GM12878 (cell line): ENCODE results near the gene DNASE1L3. TPM values are rescaled to one million over a fixed set of nuclear protein-coding genes. Genes with fewer than 3 reads are reported as not detected.

Experiments
- ASH2L ChIP-seq: fragments of 300-600, 200-600 bp; sonication (generic); IDR thresholded peaks from 2 replicates; pipeline ENCODE4 v1.6.1; 2017; ENCODE audit warnings: low read depth, mild to moderate bottlenecking, borderline replicate concordance
- BACH1 ChIP-seq: fragments of 450-650 bp; IDR thresholded peaks from 2 replicates; pipeline ENCODE4 v1.6.1; 2017; ENCODE audit warnings: mild to moderate bottlenecking, borderline replicate concordance
- CHD1 ChIP-seq: IDR thresholded peaks from 2 replicates; pipeline ENCODE4 v1.6.1; 2012; ENCODE audit warnings: low read depth, low read length, improper control_type of control experiment
- CHD2 ChIP-seq: IDR thresholded peaks from 2 replicates; pipeline ENCODE4 v1.6.1; 2011; ENCODE audit warnings: low read depth, low read length, improper control_type of control experiment, borderline replicate concordance
- CREB1 ChIP-seq: IDR thresholded peaks from 2 replicates; pipeline ENCODE4 v1.6.1; 2012; ENCODE audit warnings: low read depth, mild to moderate bottlenecking, inconsistent platforms
- EP300 ChIP-seq, 2 experiments: fragments of 150-350 bp in 1 of 2; IDR thresholded peaks; 2 replicates each; pipeline ENCODE4 v1.6.1; 2011 to 2012; ENCODE audit warnings: low read depth in 2 of 2, low read length in 2 of 2, borderline replicate concordance in 1 of 2, improper control_type of control experiment in 1 of 2, inconsistent platforms in 1 of 2; ENCODE audit not compliant: control insufficient read depth in 1 of 2
- ETV6 ChIP-seq, 2 experiments: fragments of 450-650 bp in 1 of 2; IDR thresholded peaks in 1 of 2; conservative IDR thresholded peaks in 1 of 2; 2 replicates each; pipeline ENCODE4 v1.6.1; 2014; ENCODE audit warnings: antibody characterized with exemption in 1 of 2, borderline replicate concordance in 1 of 2, low read depth in 1 of 2, mild to moderate bottlenecking in 1 of 2, moderate library complexity in 1 of 2
- FOXM1 ChIP-seq: IDR thresholded peaks from 2 replicates; pipeline ENCODE4 v1.6.1; 2012; ENCODE audit warnings: low read depth, mild to moderate bottlenecking, inconsistent platforms, low read length, moderate library complexity
- GATAD2B ChIP-seq: fragments of 450-650 bp; conservative IDR thresholded peaks from 2 replicates; pipeline ENCODE4 v1.6.1; 2017; ENCODE audit warnings: low read depth, mild to moderate bottlenecking, moderate library complexity
- IKZF1 ChIP-seq: fragments of 450-650 bp; conservative IDR thresholded peaks from 2 replicates; pipeline ENCODE4 v1.6.1; 2017; ENCODE audit warnings: antibody characterized with exemption, mild to moderate bottlenecking
- IRF4 ChIP-seq: IDR thresholded peaks from 2 replicates; pipeline ENCODE4 v1.6.1; 2011; ENCODE audit warnings: low read depth, low read length
- KDM1A ChIP-seq: fragments of 200-600 bp; sonication (generic); IDR thresholded peaks from 2 replicates; pipeline ENCODE4 v1.6.1; 2016; ENCODE audit warnings: borderline replicate concordance
- MYB ChIP-seq: fragments of 150-350 bp; IDR thresholded peaks from 2 replicates; pipeline ENCODE4 v1.6.1; 2014; ENCODE audit warnings: mild to moderate bottlenecking, low read depth, low read length, borderline replicate concordance
- RB1 ChIP-seq: fragments of 450-650 bp; formaldehyde crosslinking; IDR thresholded peaks from 2 replicates; pipeline ENCODE4 v1.6.1; 2017; ENCODE audit warnings: mild to moderate bottlenecking, borderline replicate concordance
- YBX1 ChIP-seq: fragments of 450-650 bp; IDR thresholded peaks from 2 replicates; pipeline ENCODE4 v1.6.1; 2016; ENCODE audit warnings: antibody characterized with exemption
- ZNF217 ChIP-seq: fragments of 450-650 bp; IDR thresholded peaks from 2 replicates; pipeline ENCODE4 v1.6.1; 2017; ENCODE audit warnings: antibody characterized with exemption, mild to moderate bottlenecking
- ZNF384 ChIP-seq: IDR thresholded peaks from 2 replicates; pipeline ENCODE4 v1.6.1; 2012; ENCODE audit warnings: low read depth, mild to moderate bottlenecking, low read length, improper control_type of control experiment, borderline replicate concordance
- polyA plus RNA-seq, 11 experiments: library from polyadenylated mRNA; depleted of rRNA in 4 of 11; unstranded in 6 of 11; stranded (reverse) in 5 of 11; fragments of >200 nt; fragmentation: Nextera tagmentation in 4 of 11; fragmentation: Illumina TruSeq in 1 of 11; extraction: Ambion mirVana in 4 of 11; extraction: Trizol in 1 of 11; gene quantifications; 1 replicate in 1 of 11; 2 replicates in 10 of 11; pipeline versions ENCODE4 v1.2.1 to v1.2.3, GENCODE V29; 2011 to 2016; ENCODE audit warnings: inconsistent platforms in 2 of 11, missing spikeins in 2 of 11, low read depth in 1 of 11
- total RNA-seq, 4 experiments: library from RNA; depleted of rRNA in 3 of 4; stranded (reverse); fragments of >200 nt in 3 of 4; fragmentation: Illumina TruSeq in 1 of 4; extraction: Trizol in 1 of 4; gene quantifications; 2 replicates each; pipeline versions ENCODE4 v1.2.1 to v1.2.3, GENCODE V29; 2013 to 2021
- TF ChIP-seq, protein P1 (sequence below): IDR thresholded peaks from 2 replicates; pipeline ENCODE4 v1.6.1; 2011; ENCODE audit warnings: low read depth, mild to moderate bottlenecking, low read length, moderate library complexity, borderline replicate concordance; ENCODE audit errors: extremely low read depth
- TF ChIP-seq, protein P2 (sequence below): fragments of 450-650 bp; IDR thresholded peaks from 2 replicates; pipeline ENCODE4 v1.6.1; 2017; ENCODE audit warnings: mild to moderate bottlenecking
- TF ChIP-seq, protein P3 (sequence below): IDR thresholded peaks from 2 replicates; pipeline ENCODE4 v1.6.1; 2012; ENCODE audit warnings: low read depth, low read length, improper control_type of control experiment
- TF ChIP-seq, protein P4 (sequence below): fragments of 450-650 bp; IDR thresholded peaks from 2 replicates; pipeline ENCODE4 v1.6.1; 2018; ENCODE audit warnings: mild to moderate bottlenecking, low read depth, moderate library complexity; ENCODE audit not compliant: partially characterized antibody
- TF ChIP-seq, protein P5 (sequence below): fragments of 450-650 bp; conservative IDR thresholded peaks from 2 replicates; pipeline ENCODE4 v1.6.1; 2017; ENCODE audit warnings: mild to moderate bottlenecking, moderate library complexity

Gene DNASE1L3
- total and polyA plus RNA-seq, 10 of the 15 experiments (the other 5 are each of a cell fraction or from before 2014, with no cell fraction given) = 3.2 to 72.1 (median 6.3) TPM

DNA sequence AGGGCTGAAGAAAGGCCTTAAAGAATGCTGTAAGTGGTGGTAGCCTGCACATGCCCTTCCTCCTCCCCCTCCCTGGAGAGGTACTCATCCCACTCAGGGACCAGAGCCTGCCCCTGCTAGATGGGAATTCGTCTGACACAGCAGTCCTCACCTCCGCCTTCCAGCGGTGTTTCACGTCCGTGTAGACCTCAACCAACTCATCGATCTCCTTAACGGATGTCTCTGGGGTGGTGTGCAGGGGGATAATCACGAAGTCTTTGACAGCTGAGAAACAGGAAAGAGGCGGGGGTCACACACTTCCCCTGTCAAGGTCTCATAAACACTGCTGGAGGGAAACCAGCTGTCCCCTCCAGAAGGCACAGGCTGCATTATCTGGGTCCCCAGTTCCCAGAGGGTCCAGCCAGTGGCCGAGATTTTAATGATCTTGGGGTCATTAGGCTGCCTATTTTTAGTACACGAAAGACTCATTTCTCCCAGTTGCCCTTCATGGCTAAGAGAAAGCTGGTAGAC is 9.9 kb downstream of the DNASE1L3 start (continued):
- TF ChIP-seq, protein P1, sequence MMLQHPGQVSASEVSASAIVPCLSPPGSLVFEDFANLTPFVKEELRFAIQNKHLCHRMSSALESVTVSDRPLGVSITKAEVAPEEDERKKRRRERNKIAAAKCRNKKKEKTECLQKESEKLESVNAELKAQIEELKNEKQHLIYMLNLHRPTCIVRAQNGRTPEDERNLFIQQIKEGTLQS = no peak
- TF ChIP-seq FOXM1 = no peak; the same call in 1 of the 2 replicates
- TF ChIP-seq CHD2 = peak; percentile 30; the same call in 1 of the 2 replicates
- 0 out of 2 replicates have a peak, but pooled peaks have one; percentile 5 for TF ChIP-seq IRF4
- no peak for TF ChIP-seq ZNF384
- no peak for TF ChIP-seq EP300 (IDR thresholded peaks at IDR 0.05; ENCODE audit: borderline replicate concordance in 1 of 2, control insufficient read depth in 1 of 2, low read depth in 2 of 2, low read length in 2 of 2)
- TF ChIP-seq YBX1 = no peak
- TF ChIP-seq, protein P2, sequence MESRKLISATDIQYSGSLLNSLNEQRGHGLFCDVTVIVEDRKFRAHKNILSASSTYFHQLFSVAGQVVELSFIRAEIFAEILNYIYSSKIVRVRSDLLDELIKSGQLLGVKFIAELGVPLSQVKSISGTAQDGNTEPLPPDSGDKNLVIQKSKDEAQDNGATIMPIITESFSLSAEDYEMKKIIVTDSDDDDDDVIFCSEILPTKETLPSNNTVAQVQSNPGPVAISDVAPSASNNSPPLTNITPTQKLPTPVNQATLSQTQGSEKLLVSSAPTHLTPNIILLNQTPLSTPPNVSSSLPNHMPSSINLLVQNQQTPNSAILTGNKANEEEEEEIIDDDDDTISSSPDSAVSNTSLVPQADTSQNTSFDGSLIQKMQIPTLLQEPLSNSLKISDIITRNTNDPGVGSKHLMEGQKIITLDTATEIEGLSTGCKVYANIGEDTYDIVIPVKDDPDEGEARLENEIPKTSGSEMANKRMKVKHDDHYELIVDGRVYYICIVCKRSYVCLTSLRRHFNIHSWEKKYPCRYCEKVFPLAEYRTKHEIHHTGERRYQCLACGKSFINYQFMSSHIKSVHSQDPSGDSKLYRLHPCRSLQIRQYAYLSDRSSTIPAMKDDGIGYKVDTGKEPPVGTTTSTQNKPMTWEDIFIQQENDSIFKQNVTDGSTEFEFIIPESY = no peak
- TF ChIP-seq ZNF217 = 0 out of 2 replicates have a peak, but pooled peaks have one; percentile 3
- TF ChIP-seq ASH2L = no peak
- TF ChIP-seq, protein P3, sequence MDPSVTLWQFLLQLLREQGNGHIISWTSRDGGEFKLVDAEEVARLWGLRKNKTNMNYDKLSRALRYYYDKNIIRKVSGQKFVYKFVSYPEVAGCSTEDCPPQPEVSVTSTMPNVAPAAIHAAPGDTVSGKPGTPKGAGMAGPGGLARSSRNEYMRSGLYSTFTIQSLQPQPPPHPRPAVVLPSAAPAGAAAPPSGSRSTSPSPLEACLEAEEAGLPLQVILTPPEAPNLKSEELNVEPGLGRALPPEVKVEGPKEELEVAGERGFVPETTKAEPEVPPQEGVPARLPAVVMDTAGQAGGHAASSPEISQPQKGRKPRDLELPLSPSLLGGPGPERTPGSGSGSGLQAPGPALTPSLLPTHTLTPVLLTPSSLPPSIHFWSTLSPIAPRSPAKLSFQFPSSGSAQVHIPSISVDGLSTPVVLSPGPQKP = no peak
- peak in 1 of 2 experiments; percentile 49; a peak in 1 of 4 replicates for TF ChIP-seq ETV6 (conservative IDR thresholded peaks at IDR 0.05 in 1 of 2, IDR thresholded peaks at IDR 0.05 in 1 of 2; ENCODE audit: borderline replicate concordance in 1 of 2, low read depth in 1 of 2)
- TF ChIP-seq IKZF1 = peak; percentile 66
- no peak for TF ChIP-seq CHD1
- TF ChIP-seq GATAD2B = peak; percentile 43; the same call in 1 of the 2 replicates
- no peak for TF ChIP-seq MYB
- TF ChIP-seq BACH1 = no peak
- TF ChIP-seq, protein P4, sequence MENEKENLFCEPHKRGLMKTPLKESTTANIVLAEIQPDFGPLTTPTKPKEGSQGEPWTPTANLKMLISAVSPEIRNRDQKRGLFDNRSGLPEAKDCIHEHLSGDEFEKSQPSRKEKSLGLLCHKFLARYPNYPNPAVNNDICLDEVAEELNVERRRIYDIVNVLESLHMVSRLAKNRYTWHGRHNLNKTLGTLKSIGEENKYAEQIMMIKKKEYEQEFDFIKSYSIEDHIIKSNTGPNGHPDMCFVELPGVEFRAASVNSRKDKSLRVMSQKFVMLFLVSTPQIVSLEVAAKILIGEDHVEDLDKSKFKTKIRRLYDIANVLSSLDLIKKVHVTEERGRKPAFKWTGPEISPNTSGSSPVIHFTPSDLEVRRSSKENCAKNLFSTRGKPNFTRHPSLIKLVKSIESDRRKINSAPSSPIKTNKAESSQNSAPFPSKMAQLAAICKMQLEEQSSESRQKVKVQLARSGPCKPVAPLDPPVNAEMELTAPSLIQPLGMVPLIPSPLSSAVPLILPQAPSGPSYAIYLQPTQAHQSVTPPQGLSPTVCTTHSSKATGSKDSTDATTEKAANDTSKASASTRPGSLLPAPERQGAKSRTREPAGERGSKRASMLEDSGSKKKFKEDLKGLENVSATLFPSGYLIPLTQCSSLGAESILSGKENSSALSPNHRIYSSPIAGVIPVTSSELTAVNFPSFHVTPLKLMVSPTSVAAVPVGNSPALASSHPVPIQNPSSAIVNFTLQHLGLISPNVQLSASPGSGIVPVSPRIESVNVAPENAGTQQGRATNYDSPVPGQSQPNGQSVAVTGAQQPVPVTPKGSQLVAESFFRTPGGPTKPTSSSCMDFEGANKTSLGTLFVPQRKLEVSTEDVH = no peak
- TF ChIP-seq CREB1 = no peak
- no peak for TF ChIP-seq RB1
- TF ChIP-seq KDM1A = no peak
- TF ChIP-seq, protein P5, sequence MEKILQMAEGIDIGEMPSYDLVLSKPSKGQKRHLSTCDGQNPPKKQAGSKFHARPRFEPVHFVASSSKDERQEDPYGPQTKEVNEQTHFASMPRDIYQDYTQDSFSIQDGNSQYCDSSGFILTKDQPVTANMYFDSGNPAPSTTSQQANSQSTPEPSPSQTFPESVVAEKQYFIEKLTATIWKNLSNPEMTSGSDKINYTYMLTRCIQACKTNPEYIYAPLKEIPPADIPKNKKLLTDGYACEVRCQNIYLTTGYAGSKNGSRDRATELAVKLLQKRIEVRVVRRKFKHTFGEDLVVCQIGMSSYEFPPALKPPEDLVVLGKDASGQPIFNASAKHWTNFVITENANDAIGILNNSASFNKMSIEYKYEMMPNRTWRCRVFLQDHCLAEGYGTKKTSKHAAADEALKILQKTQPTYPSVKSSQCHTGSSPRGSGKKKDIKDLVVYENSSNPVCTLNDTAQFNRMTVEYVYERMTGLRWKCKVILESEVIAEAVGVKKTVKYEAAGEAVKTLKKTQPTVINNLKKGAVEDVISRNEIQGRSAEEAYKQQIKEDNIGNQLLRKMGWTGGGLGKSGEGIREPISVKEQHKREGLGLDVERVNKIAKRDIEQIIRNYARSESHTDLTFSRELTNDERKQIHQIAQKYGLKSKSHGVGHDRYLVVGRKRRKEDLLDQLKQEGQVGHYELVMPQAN = no peak
